SK-N-MC (cell line): ENCODE data around the gene PAK4.
"Not testable (repeated sequence)": the region's sequence is repeated elsewhere in the genome, so short reads cannot be mapped to it uniquely, and the experiment has no call there.

Experiments used
- DNase-seq: peaks from one replicate; pipeline ENCODE4 v3.0.0-alpha.2; 2011; ENCODE audit warnings: low read depth, low spot score
- H3K27ac ChIP-seq: fragments of 200-600 bp; sonication (generic); 2 replicates; pipeline ENCODE4 v1.5.1; 2016; ENCODE audit warnings: mixed run types
- H3K36me3 ChIP-seq: fragments of 200-600 bp; sonication (generic); 2 replicates; pipeline ENCODE4 v1.6.1; 2017; ENCODE audit warnings: antibody characterized with exemption, low read length, mixed read lengths; ENCODE audit not compliant: insufficient read depth
- H3K4me3 ChIP-seq: fragments of 200-600 bp; sonication (generic); 2 replicates; pipeline ENCODE4 v1.5.1; 2016
- H3K9ac ChIP-seq: fragments of 200-600 bp; sonication (generic); 2 replicates; pipeline ENCODE4 v1.8.0; 2017; ENCODE audit warnings: mixed run types, mixed read lengths; ENCODE audit not compliant: insufficient read length
- H3K9me3 ChIP-seq: fragments of 200-600 bp; sonication (generic); 2 replicates; pipeline ENCODE4 v1.6.1; 2017; ENCODE audit warnings: low read depth, mild to moderate bottlenecking, antibody characterized with exemption, low read length, moderate library complexity, mixed read lengths
- EZH2 ChIP-seq: fragments of 200-600 bp; sonication (generic); IDR thresholded peaks from one replicate; pipeline ENCODE4 v1.6.1; 2017; ENCODE audit warnings: antibody characterized with exemption
- FOXP2 ChIP-seq: optimal IDR thresholded peaks from 2 replicates; pipeline ENCODE3; 2011; ENCODE audit warnings: mild to moderate bottlenecking, moderate library complexity; ENCODE audit not compliant: insufficient read depth; ENCODE audit errors: extremely low read length, control extremely low read depth
- POLR2AphosphoS5 ChIP-seq: IDR thresholded peaks from 2 replicates; pipeline ENCODE4 v1.6.1; 2012; ENCODE audit warnings: mild to moderate bottlenecking, low read depth, low read length, borderline replicate concordance

PAK4 gene

GRCh38 chr19:39084732-39085080 lies 40.9 kb upstream of the PAK4 start:
- H3K27ac ChIP-seq = no peak overlapping the region
- no peak for DNase-seq
- no peak overlapping the region for H3K4me3 ChIP-seq

GRCh38 chr19:39085392-39085791 lies 40.2 kb upstream of the PAK4 start:
- Histone ChIP-seq H3K9ac (no peak overlapping the region), H3K27ac (no peak overlapping the region), H3K36me3 (no peaks in the 10 kb centered on the region), H3K4me3 (no peak overlapping the region), H3K9me3 (no peaks in the 10 kb centered on the region)
- no peak for DNase-seq
- no peak for TF ChIP-seq POLR2AphosphoS5
- TF ChIP-seq FOXP2 = no peak
- no peak for TF ChIP-seq EZH2

More at GRCh38 chr19:39084732-39085080, 40.9 kb upstream of the PAK4 start:
- TF ChIP-seq POLR2AphosphoS5 (no peak), FOXP2 (no peak), EZH2 (no peak)
- H3K36me3 ChIP-seq = no peaks in the 10 kb centered on the region
- H3K9me3 ChIP-seq = no peaks in the 10 kb centered on the region
- H3K9ac ChIP-seq = no peak overlapping the region

- Histone ChIP-seq H3K9me3 (no peaks in the 10 kb centered on the region), H3K27ac (no peak overlapping the region), H3K4me3 (no peak overlapping the region), H3K36me3 (no peaks in the 10 kb centered on the region), H3K9ac (no peak overlapping the region)
- no peak for DNase-seq
- TF ChIP-seq POLR2AphosphoS5 (no peak), EZH2 (no peak), FOXP2 (no peak)
These were observed 39.2 kb upstream of the PAK4 start for GRCh38 chr19:39086386-39086785.

- Histone ChIP-seq H3K36me3 (no peaks in the 10 kb centered on the region), H3K4me3 (no peak overlapping the region), H3K9me3 (no peaks in the 10 kb centered on the region), H3K9ac (no peak overlapping the region), H3K27ac (no peak overlapping the region)
- DNase-seq = no peak
- no peak for TF ChIP-seq EZH2
- TF ChIP-seq FOXP2 = no peak
- TF ChIP-seq POLR2AphosphoS5 = no peak
These were observed 37.5 kb upstream of the PAK4 start for GRCh38 chr19:39087907-39088686.

- not testable (repeated sequence) for H3K36me3 ChIP-seq, H3K9me3 ChIP-seq, H3K9ac ChIP-seq, H3K4me3 ChIP-seq, H3K27ac ChIP-seq, DNase-seq
These were observed 35.6 kb upstream of the PAK4 start for GRCh38 chr19:39090016-39090415.

- Histone ChIP-seq H3K9ac (no peak overlapping the region), H3K9me3 (no peaks in the 10 kb centered on the region), H3K27ac (no peak overlapping the region), H3K4me3 (no peak overlapping the region), H3K36me3 (no peaks in the 10 kb centered on the region)
- DNase-seq = no peak
- TF ChIP-seq FOXP2 (no peak), POLR2AphosphoS5 (no peak), EZH2 (no peak)
These were observed 34.7 kb upstream of the PAK4 start for GRCh38 chr19:39090881-39091280.

- not testable (repeated sequence) for DNase-seq, H3K27ac ChIP-seq, H3K9me3 ChIP-seq, H3K36me3 ChIP-seq, H3K9ac ChIP-seq, H3K4me3 ChIP-seq
These were observed 29.6 kb upstream of the PAK4 start for GRCh38 chr19:39095799-39096540.

GRCh38 chr19:39097299-39097698 lies 28.3 kb upstream of the PAK4 start:
- TF ChIP-seq FOXP2 (no peak), EZH2 (no peak), POLR2AphosphoS5 (no peak)
- H3K9ac ChIP-seq = no peak overlapping the region
- H3K36me3 ChIP-seq = no peaks in the 10 kb centered on the region
- no peaks in the 10 kb centered on the region for H3K9me3 ChIP-seq
- H3K4me3 ChIP-seq = no peak overlapping the region
- H3K27ac ChIP-seq = no peak overlapping the region
- DNase-seq = no peak

- TF ChIP-seq FOXP2 = no peak
- no peak for TF ChIP-seq EZH2
- no peak for TF ChIP-seq POLR2AphosphoS5
- no peak overlapping the region for H3K4me3 ChIP-seq
- no peaks in the 10 kb centered on the region for H3K36me3 ChIP-seq
- no peak overlapping the region for H3K27ac ChIP-seq
- DNase-seq = no peak
- no peaks in the 10 kb centered on the region for H3K9me3 ChIP-seq
- no peak overlapping the region for H3K9ac ChIP-seq
These were observed 27.9 kb upstream of the PAK4 start for GRCh38 chr19:39097721-39098120.
